ENCODE results near the gene COL9A3. TPM values are rescaled to one million over a fixed set of nuclear protein-coding genes. Genes with fewer than 3 reads are reported as not detected.

The COL9A3 gene
- total RNA-seq, 3 donors from 2014 or later (not counting 1 experiment from before 2014, with no cell fraction given), result 1.9 TPM; not detected in 2

DNA sequence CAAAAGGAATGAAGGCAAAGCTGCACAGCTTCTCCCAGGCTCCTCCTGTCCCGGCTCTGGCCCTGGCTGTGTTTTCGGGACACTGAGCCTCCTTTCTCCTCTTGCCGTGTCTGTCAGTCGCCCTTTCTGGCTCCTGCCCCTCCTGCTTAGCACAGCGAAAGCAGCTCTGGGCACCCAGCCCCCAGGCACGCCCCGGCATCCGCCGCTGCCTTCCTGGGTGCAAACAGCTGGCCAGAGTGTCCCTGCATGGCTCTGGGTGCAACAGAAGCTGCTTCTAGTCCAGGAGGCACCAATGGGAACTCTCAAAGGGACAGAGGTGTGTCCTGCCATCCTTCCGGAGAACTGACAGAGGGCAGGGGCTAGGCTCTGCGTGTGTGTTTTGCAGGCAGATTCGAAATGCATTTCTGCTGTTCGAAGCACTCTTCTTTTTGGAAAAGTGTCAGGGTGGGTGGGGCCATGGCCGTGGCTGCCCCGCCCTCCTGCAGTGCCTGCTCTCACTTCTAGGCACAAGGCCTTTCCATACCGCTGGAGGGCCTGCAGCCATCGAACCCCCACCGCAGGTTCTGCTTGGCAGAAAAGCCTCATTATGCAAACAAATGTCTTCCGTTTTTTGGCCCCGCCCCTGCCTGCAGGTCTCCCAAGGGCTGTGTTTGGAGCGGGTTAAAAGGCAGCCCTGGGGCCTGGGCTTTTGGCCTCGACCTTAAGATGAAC, 15.5 kb downstream of the COL9A3 start:
- ATAC-seq (peak in 1 of 3 donors; percentile 66), DNase-seq (peak in 1 of 2 donors; percentile 50)
- H3K27me3 Mint-ChIP-seq (ENCODE audit: low read depth in 2 of 2), result no peaks in the 10 kb centered on the region
- peak overlapping the region; percentile 14 for H3K4me3 ChIP-seq (ENCODE audit: low read length)
- no peak overlapping the region for H3K4me3 Mint-ChIP-seq
- H3K36me3 Mint-ChIP-seq, result no peaks in the 10 kb centered on the region
- H3K4me1 ChIP-seq (ENCODE audit: control insufficient read depth, insufficient read depth, low read length), result peaks cover 18% of the 10 kb centered on the region
- TF ChIP-seq CTCF (IDR thresholded peaks at IDR 0.05), result no peak
- no peaks in the 10 kb centered on the region for H3K4me1 Mint-ChIP-seq
- H3K27ac ChIP-seq (ENCODE audit: low read length), result no peak overlapping the region
- intact Hi-C loops (cut with micrococcal nuclease), result no loop called here
- 57% methylated on average over 22 of the region's 22 CpGs for WGBS (ENCODE audit: insufficient coverage)
- no peaks in the 10 kb centered on the region for H3K9me3 Mint-ChIP-seq
- no peaks in the 10 kb centered on the region for H3K9me3 ChIP-seq (ENCODE audit: control insufficient read depth, insufficient read depth, low read length)
- no peaks in the 10 kb centered on the region for H3K27me3 ChIP-seq (ENCODE audit: control insufficient read depth, insufficient read depth, low read length)
- no peak overlapping the region for H3K27ac Mint-ChIP-seq
- no peaks in the 10 kb centered on the region for H3K36me3 ChIP-seq (ENCODE audit: control insufficient read depth, insufficient read depth, low read length)

DNA sequence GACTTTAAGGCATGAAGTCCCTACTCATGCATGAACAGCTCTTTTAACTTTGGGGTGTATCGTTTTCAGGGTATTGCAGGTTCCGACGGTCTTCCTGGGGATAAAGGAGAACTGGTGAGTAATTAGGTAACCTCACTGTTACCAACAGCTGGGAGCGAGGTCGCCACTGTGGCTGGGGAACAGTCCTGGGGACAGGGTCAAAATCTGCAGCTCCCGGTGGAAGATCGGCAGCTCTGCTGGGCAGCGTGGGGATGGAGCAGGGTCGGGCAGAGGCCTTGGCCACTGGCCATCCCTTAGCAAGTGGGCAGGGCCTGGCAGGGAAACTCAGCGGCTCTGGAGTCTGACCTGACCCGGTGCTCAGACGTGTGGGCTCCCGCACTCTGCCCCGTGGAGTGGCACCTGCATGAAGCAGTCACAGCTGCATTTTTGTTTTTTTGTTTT, 16.1 kb downstream of the COL9A3 start:
- Histone ChIP-seq H3K36me3 (ENCODE audit: control insufficient read depth, insufficient read depth, low read length) (no peaks in the 10 kb centered on the region), H3K4me1 (ENCODE audit: control insufficient read depth, insufficient read depth, low read length) (peaks cover 24% of the 10 kb centered on the region), H3K9me3 (ENCODE audit: control insufficient read depth, insufficient read depth, low read length) (no peaks in the 10 kb centered on the region), H3K27me3 (ENCODE audit: control insufficient read depth, insufficient read depth, low read length) (no peaks in the 10 kb centered on the region), H3K27ac (ENCODE audit: low read length) (no peak overlapping the region), H3K4me3 (ENCODE audit: low read length) (peak overlapping the region; percentile 14)
- no peak for DNase-seq
- no peaks in the 10 kb centered on the region for H3K9me3 Mint-ChIP-seq
- H3K27me3 Mint-ChIP-seq (ENCODE audit: low read depth in 2 of 2), result no peaks in the 10 kb centered on the region
- H3K4me1 Mint-ChIP-seq, result peaks cover 0 to under 1% of the 10 kb centered on the region in 2 donors
- no peak overlapping the region for H3K27ac Mint-ChIP-seq
- no peak overlapping the region for H3K4me3 Mint-ChIP-seq
- intact Hi-C loops (cut with micrococcal nuclease), result no loop called here
- 59% methylated on average over 14 of the region's 14 CpGs for WGBS (ENCODE audit: insufficient coverage)
- peak in 1 of 3 donors; percentile 28 for ATAC-seq
- no peak for TF ChIP-seq CTCF (IDR thresholded peaks at IDR 0.05)
- H3K36me3 Mint-ChIP-seq, result no peaks in the 10 kb centered on the region

DNA sequence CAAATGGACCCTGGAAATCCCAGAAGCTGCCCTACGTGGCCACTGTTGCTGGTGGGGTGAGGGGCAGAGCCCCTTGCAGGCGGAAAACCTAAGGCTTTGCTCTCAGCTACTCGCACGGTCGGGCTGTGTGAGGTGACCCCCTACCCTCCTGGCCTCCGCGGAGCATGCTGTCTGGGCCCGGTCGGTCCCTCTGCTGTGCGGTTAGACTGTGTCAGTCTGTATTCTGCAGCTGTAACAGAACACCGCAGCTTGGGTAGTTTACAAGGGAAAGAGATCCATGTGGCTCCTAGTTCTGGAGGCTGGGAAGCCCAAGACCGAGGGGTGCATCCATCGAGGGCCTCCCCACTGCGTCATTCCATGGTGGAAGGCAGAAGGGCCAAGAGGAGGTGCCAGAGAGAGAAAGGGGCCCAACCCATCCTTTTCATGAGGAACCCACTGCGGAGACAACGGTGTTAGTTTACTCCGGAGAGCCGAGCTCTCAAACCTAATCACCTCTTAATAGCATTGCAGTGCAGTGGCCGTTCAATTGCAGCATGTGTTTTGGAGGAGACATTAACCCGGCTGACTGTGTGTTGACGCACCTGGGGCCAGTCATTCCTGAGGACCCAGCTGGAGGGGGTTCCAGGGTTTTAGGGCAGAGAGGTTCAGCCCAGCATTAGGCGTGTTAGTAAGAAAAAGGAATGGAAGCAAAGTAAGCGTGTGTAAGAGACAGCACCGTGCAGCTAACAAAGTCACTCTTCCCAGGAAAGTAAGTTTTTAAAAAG, 18.3 kb downstream of the COL9A3 start:
- no peaks in the 10 kb centered on the region for H3K9me3 Mint-ChIP-seq
- Histone ChIP-seq H3K36me3 (ENCODE audit: control insufficient read depth, insufficient read depth, low read length) (no peaks in the 10 kb centered on the region), H3K9me3 (ENCODE audit: control insufficient read depth, insufficient read depth, low read length) (no peaks in the 10 kb centered on the region), H3K4me1 (ENCODE audit: control insufficient read depth, insufficient read depth, low read length) (peaks cover 35% of the 10 kb centered on the region), H3K27me3 (ENCODE audit: control insufficient read depth, insufficient read depth, low read length) (no peaks in the 10 kb centered on the region), H3K4me3 (ENCODE audit: low read length) (no peak overlapping the region), H3K27ac (ENCODE audit: low read length) (no peak overlapping the region)
- no peak for TF ChIP-seq CTCF (IDR thresholded peaks at IDR 0.05)
- H3K4me3 Mint-ChIP-seq, result no peak overlapping the region
- intact Hi-C loops (cut with micrococcal nuclease), result no loop called here
- peaks cover 0 to 10% of the 10 kb centered on the region in 2 donors for H3K4me1 Mint-ChIP-seq
- no peak overlapping the region for H3K27ac Mint-ChIP-seq
- no peak for DNase-seq
- no peak for ATAC-seq
- H3K36me3 Mint-ChIP-seq, result no peaks in the 10 kb centered on the region
- H3K27me3 Mint-ChIP-seq (ENCODE audit: low read depth in 2 of 2), result no peaks in the 10 kb centered on the region
- WGBS (ENCODE audit: insufficient coverage), result 94% methylated on average over 20 of the region's 24 CpGs

Data from natural killer cell (primary cell).